ENCODE measurements around the gene SPOPL.

SPOPL gene

GRCh38 chr2:138600732-138601457, 99.3 kb downstream of the SPOPL start:
- DNase-seq (ENCODE audit: low read depth in 2 of 2) = no peak

- no peak for DNase-seq (ENCODE audit: low read depth in 2 of 2)
Observed at GRCh38 chr2:138601458-138602165, 100.0 kb downstream of the SPOPL start.

- no peak for DNase-seq (ENCODE audit: low read depth in 2 of 2)
Observed at GRCh38 chr2:138602166-138602460, 100.5 kb downstream of the SPOPL start.

GRCh38 chr2:138607746-138608145, 106.2 kb downstream of the SPOPL start:
- DNase-seq (ENCODE audit: low read depth in 2 of 2) = no peak

GRCh38 chr2:138609446-138609845, 107.9 kb downstream of the SPOPL start:
- DNase-seq (ENCODE audit: low read depth in 2 of 2) = no peak

GRCh38 chr2:138610201-138610953, 108.8 kb downstream of the SPOPL start:
- no peak for DNase-seq (ENCODE audit: low read depth in 2 of 2)

GRCh38 chr2:138615257-138615656, 113.7 kb downstream of the SPOPL start:
- no peak for DNase-seq (ENCODE audit: low read depth in 2 of 2)

- DNase-seq (ENCODE audit: low read depth in 2 of 2) = no peak
Observed at GRCh38 chr2:138617026-138617425, 115.5 kb downstream of the SPOPL start.

- DNase-seq (ENCODE audit: low read depth in 2 of 2) = no peak
Observed at GRCh38 chr2:138618971-138619370, 117.4 kb downstream of the SPOPL start.

GRCh38 chr2:138620431-138620830, 118.9 kb downstream of the SPOPL start:
- no peak for DNase-seq (ENCODE audit: low read depth in 2 of 2)

- no peak for DNase-seq (ENCODE audit: low read depth in 2 of 2)
Observed at GRCh38 chr2:138621139-138621538, 119.6 kb downstream of the SPOPL start.

- no peak for DNase-seq (ENCODE audit: low read depth in 2 of 2)
Observed at GRCh38 chr2:138622613-138623012, 121.0 kb downstream of the SPOPL start.
